GM12865 (cell line): Measurements from ENCODE around the gene RASA1.
"Not testable (repeated sequence)": the region's sequence is repeated elsewhere in the genome, so short reads cannot be mapped to it uniquely, and the experiment has no call there.

Source experiments
- DNase-seq: peaks from one replicate; pipeline ENCODE4 v3.0.0; 2010; ENCODE audit warnings: low read depth
- H3K4me3 ChIP-seq: 2 replicates; pipeline ENCODE4 v1.5.1; 2011; ENCODE audit warnings: mild to moderate bottlenecking, low read depth, low read length, control low read depth
- CTCF ChIP-seq: IDR thresholded peaks from 2 replicates; pipeline ENCODE4 v1.5.1; 2011; ENCODE audit warnings: low read length, control low read depth, low read depth, inconsistent platforms; ENCODE audit not compliant: insufficient read depth; ENCODE audit errors: missing control alignments

Gene RASA1

DNA sequence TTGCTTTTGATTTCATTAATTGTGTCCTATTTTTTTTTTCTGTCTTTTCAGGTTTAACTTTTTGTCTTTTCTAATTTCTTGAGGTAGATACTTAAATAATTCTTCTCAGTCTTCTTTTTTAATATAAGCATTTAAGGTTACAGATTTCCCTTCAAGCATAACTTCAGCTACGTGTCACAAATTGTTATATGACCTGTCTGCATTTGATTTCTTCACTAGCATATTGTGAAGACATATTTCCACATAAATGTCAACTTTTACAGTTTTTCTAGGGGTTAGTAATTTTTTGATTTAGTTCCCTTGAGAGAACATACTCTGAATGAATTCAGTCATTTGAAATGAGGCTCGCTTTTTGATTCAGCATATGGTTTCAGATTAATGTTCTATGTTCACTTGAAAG lies 35.6 kb downstream of the RASA1 start:
- no peak for DNase-seq
- no peak for TF ChIP-seq CTCF
- no peak overlapping the region for H3K4me3 ChIP-seq

DNA sequence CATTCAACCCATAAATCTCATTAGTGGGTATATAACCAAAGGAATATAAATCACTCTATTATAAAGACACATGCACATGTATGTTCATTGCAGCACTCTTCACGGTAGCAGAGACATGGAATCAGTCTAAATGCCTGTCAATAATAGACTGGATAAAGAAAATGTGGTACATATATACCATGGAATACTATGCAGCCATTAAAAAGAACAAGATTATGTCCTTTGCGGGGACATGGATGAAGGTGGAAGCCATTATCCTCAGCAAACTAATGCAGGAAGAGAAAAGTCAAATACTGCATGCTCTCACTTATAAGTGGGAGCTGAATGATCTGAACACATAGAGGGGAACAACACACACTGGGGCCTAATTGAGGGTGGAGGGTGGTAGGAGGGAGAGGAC lies 38.4 kb downstream of the RASA1 start:
- not testable (repeated sequence) for H3K4me3 ChIP-seq, DNase-seq

DNA sequence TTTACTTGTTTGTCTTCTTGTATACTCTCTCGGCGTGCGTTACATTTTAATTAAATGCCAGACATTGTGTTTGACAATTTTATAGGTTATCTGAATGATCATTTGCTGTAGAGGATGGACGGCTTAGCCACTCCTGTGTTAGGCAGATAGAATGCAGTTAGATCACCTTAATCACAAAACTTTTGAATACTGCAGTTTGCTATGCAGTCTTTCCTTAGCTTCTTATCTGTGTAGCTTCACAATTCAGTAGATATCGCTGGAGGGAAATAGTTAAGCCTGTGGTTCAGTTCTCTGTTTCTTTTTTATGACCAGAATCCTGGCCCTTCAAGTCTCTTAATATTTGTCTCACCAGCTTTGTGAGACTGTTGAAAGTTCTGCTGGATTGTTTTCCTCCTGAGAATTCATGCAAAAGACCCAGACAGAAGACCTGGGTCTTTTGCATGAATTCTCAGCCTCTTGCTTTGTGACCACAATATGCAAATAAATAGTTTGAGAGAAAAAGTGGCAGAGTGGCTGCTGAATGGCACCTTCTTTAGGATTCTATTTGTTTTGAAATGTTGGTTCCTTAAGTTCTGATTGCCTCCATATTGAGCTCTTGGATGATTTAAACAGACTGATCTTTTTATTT lies 40.2 kb downstream of the RASA1 start:
- DNase-seq = peak; percentile 69

GRCh38 chr5:87311405-87312279 lies 44.0 kb downstream of the RASA1 start:
- no peak for DNase-seq
- no peak overlapping the region for H3K4me3 ChIP-seq

More for the DNA sequence above, 40.2 kb downstream of the RASA1 start:
- H3K4me3 ChIP-seq = no peak overlapping the region
- TF ChIP-seq CTCF = no peak

DNA sequence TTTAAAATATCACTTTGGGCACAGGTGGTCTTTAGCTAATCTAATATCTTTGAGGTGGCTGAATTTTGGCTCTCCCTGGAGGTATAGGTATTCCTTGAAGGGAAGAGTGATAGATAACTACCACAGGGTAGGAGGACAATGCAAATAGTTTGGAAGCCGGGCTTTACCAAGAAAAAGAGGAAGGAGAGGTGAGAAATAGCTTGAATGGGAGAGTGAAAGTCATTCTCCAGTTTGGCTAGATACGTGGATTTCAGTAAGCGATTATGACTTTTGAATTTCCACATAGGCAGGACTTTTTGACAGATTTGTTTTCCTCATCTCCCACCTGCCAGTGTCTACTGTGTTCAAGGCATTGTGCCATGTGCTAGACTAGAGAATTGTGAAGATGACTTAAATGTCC lies 45.5 kb downstream of the RASA1 start:
- DNase-seq = no peak
- H3K4me3 ChIP-seq = no peak overlapping the region
- TF ChIP-seq CTCF = no peak

More at GRCh38 chr5:87311405-87312279, 44.0 kb downstream of the RASA1 start:
- no peak for TF ChIP-seq CTCF

DNA sequence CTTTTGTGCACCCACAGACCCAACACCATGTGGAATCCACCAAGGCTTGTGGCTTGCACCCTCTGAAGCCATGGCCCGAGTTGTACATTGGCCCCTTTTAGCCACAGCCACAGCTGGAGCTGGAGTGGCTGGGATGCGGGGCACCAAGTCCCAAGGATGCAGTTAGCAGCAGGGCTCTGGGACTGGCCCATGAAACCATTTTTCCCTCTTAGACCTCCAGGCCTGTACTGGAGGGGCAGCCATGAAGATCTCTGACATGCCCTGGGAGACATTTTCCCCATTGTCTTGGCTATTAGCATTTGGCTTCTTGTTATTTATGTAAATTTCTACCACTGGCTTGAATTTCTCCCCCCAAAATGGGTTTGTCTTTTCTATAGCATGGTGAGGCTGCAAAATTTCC lies 51.8 kb downstream of the RASA1 start:
- DNase-seq = no peak
- no peak for TF ChIP-seq CTCF
- H3K4me3 ChIP-seq = no peak overlapping the region

GRCh38 chr5:87321605-87322004 lies 53.9 kb downstream of the RASA1 start:
- no peak for DNase-seq
- H3K4me3 ChIP-seq = no peak overlapping the region
- no peak for TF ChIP-seq CTCF
